ENCODE measurements around the gene GUCY2D.

GRCh38 chr17:7959503-7960253 is 42.7 kb upstream of the GUCY2D start:
- TF ChIP-seq CTCF (IDR thresholded peaks at IDR 0.05) (no peak), POLR2AphosphoS5 (IDR thresholded peaks at IDR 0.05; ENCODE audit: insufficient read depth in 1 of 2, low read depth in 1 of 2) (no peak), POLR2A (IDR thresholded peaks at IDR 0.05) (no peak)
